ENCODE measurements around the gene ASCC1.
A peak's percentile ranks its signal among the peaks of the same experiment; 100 is the strongest.

Gene ASCC1

DNA sequence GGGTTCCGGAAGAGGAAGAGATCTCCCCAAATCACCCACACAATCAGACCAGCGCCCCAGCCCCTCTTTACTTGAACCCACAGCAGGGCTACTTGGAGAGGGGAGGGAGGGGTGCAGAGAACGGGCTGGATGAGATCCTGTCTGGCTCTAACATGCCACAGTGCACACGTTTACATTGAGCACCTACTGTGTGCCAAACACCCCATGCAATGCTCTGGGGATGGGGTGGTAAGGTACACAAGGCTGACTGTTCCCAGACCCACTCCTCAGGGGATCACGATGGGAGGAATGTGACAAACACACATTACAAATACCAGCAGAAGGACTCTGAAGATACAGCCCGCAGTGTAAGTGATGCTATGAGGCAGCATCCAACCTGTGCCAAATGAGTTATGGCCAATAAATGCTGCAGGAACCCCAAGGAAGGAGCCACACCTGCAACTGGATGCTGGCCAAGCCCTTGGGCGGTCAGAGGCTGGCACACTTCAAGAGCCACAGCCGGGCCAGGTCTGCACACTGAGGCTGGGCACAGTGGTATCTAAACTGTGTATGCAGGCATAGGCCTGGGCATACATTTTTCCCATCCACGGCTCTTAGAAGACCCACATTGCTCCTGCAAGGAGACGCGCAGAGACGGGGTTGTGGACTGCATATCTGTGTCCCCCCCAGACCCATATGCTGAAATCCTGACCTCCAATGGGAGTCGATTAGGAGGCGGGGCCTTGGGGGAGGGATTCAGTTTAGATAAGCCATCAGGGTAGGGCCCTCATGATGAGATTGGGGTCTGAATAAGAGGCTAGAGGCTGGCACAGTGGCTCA, 134.1 kb downstream of the ASCC1 start:
- no peak for DNase-seq (ENCODE audit: low read depth in 2 of 2)

DNA sequence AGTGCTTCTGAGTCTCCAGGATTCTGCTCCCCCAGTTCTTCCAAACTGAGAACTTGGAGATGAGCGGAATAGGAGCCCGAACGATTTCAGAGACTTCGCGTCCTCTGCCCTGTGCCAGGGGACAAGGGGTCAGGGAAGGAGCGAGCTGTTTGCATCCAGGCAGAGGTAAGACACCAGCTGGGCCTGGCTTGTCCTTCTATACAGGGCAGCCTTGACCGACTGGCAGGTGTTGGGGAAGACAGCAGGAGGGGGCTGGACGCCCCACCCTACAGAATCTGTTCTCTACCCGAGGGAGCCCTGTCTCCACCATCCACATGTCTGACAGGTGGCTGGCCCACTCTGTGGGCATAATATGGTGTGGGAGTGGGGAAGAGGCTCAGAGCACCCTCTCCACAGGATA, 134.9 kb downstream of the ASCC1 start:
- no peak for DNase-seq (ENCODE audit: low read depth in 2 of 2)

- no peak for DNase-seq (ENCODE audit: low read depth in 2 of 2)
Observed at GRCh38 chr10:72080042-72080975, 135.8 kb downstream of the ASCC1 start.

DNA sequence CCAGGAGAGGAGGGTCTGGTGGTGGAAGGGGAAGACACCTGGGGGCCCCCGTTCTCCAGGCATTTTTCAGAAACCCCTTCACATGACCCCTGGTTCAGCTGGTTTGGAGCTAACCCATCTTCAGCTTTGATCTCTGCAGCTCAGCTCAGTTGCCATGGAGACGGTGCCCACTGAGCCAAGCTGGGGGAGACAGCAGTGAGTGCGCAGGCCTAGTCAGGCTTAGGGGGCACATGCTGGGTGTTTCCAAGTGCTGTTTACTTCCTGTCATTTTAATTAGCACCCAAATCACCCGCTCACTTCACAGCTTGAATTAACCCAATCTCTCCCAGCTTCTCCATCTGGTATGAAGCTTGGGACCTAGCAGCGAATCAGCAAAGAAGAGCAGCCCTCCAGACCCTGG, 136.7 kb downstream of the ASCC1 start:
- DNase-seq (ENCODE audit: low read depth in 2 of 2): peak; percentile 63 to 73

- no peak for DNase-seq (ENCODE audit: low read depth in 2 of 2)
Observed at GRCh38 chr10:72077275-72077990, 138.6 kb downstream of the ASCC1 start.

DNA sequence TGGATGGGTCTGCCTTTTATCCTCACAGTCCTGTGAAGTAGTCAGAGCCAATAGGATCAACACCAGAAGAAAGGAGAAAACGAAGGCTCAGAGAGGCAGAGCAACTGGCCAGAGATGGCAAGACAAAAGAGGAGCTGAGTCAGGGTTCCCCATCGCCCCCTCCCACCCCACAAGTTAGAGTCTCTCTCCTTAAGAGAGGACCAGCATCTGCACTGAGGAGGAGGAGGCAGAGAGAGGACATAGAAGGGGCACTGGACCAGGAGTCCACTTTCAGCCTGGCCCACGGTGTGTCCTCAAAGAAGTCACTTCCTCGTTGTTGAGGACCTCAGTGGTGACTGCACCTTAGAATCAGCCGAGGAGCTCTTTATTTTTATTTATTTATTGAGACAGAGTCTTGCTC, 139.3 kb downstream of the ASCC1 start:
- DNase-seq (ENCODE audit: low read depth in 2 of 2): no peak

DNA sequence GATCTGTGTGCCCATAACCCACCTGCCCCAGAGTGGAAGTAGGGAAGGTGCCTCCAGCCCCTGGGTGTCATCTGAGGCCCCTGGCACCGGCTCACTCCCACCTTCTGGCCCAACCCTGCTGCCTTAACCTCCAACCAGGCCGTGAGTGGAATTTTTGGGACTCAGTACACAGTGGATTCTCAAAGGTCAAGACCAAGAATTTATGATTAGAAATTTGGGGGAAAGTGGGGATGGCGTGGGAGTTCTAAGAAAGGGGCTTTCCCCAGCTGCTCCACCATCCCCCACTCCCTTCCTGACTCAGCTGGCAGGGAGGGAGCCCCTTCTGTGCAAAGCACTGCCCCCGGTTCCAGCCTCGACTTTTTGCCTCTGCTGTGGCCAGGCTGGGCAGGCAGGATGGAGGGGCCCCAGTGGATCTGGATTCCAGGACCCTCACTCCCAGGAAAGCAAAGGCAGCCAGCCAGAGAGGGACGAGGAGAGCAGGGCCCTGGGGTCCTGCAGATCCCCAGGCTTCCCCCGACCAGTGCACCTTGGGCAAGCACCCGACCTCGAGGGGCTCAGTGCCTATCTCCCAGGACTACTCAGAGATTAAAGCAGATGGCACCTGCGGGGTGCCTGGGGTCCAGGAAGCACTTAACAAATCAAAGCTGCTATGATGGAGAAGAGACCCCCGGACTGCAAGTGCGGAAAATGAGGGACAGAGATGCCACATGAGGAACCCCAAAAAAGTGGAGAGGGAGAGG, 140.5 kb downstream of the ASCC1 start:
- peak; percentile 29 to 33 for DNase-seq (ENCODE audit: low read depth in 2 of 2)

GRCh38 chr10:72074574-72075375, 141.3 kb downstream of the ASCC1 start:
- no peak for DNase-seq (ENCODE audit: low read depth in 2 of 2)

DNA sequence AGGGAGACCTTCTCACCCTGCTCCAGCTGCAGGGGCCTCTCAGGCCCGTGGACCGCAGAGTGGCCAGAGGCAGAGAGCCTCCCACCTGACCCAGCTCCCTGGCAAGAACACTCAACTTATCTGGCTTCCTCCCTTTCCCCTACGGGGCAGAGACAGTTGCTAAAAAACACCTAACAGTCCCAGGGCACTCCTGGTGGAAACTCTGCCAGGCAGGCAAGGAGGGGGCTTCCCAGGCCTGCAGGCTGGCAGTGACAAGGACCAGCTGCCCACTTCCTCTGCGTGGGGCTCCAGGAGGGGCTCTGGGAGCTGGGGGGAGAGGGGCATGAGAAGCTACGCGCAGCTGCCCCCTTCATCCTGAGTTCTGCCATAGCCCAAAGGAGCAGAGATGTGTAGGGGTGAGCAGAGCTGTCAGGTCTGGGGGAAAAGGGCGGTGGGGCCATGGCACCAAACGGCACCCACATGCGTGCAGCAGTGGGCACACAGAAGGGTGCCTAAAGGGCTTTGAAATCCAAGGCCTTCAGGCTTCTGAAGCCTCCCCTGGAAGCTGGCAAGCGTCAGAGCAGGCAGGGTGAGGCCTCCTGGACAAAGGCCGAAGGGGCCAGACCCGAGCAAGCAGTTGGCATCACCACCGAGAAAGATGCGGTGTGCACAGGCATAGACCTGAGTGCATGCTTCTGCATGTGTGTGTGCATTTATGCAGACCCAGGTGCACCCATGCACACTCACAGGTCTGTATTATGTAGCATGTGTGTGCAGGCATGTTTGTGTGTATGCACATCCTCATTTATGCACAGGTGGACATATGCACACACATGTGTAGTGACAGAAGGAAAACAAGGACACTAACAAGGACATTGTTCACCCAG, 142.1 kb downstream of the ASCC1 start:
- DNase-seq (ENCODE audit: low read depth in 2 of 2): no peak

DNA sequence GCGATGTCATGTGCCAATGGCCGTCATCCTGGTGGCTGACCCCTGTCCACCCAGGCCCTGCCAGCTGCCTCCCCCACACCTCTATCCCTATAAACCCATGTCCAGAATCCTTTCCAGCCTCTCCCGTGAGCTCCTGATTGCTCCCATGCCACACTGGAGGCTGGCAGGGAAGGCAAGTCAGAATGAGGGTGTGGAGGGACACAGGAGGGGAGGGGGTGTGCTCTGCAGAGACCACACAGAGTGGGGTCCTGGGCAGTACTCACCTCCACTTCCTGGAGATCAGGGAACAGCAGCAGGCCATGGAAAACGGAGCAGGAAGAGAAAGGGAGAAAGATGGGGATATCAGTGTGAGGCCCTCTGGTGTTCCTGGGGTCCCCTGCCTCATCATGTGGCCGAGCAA, 143.4 kb downstream of the ASCC1 start:
- DNase-seq (ENCODE audit: low read depth in 2 of 2): no peak

DNA sequence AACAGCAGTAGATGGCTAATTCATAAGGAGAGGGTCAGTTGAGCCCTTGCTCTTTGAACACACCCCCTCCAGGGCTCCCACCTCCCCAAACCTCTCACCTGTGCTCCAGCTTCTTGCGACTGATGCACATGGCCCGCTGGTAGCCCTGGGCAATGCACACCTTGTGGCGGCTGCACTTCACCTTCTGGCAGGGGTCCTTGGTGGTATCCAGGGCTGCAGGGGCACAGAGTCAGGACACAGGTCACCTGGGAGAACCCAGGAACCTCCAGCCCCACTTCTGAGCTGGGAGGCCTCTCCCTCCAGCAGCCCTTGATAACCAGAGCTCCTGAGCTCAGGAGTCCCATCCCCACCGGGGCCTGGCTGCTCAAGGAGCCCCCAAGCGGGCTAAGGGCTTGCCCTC, 144.0 kb downstream of the ASCC1 start:
- no peak for DNase-seq (ENCODE audit: low read depth in 2 of 2)

DNA sequence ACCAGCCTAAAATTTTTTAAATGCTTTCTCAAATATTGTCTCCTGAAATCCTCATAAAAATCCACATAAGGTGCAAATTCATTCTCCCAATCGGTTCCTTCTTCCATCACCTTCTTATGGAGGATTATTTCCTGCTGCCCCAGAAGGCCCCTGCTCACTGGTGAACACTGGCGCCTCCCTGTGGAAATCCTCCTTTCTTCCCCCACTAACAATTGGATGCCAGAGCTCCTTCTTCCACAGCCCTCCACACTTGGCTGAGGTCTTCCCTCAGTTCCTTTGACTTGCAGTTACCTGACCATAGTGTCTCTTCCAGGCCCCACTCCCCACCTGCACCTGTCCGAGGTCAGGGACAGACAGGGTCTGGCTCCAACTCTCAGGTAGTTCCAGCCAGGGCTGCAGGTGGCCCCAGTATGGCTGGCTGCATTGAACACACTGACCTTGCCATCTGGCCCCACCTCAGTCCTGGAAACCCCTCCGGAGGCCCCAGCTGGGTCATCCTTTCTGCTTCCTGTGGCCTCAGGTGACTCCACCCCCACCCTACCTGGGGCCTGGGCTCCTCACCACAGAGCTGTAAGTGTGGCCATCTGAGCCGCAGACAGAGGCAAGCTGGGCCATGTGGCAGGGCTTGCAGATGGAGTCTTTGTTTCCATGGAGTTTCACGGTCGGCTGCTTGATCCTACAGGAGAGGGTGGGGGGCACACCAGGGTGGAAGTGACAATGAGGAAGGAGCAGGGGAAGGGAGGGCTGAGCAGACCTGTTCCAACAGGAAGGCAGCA, 146.1 kb downstream of the ASCC1 start:
- no peak for DNase-seq (ENCODE audit: low read depth in 2 of 2)

GRCh38 chr10:72068901-72069446, 147.1 kb downstream of the ASCC1 start:
- DNase-seq (ENCODE audit: low read depth in 2 of 2): no peak

GRCh38 chr10:72068126-72068765, 147.8 kb downstream of the ASCC1 start:
- no peak for DNase-seq (ENCODE audit: low read depth in 2 of 2)

- no peak for DNase-seq (ENCODE audit: low read depth in 2 of 2)
Observed at GRCh38 chr10:72067463-72068125, 148.5 kb downstream of the ASCC1 start.

- DNase-seq (ENCODE audit: low read depth in 2 of 2): no peak
Observed at GRCh38 chr10:72066318-72067284, 149.5 kb downstream of the ASCC1 start.
